Camera-type eye (tissue), 1 donor: Measurements from ENCODE around the gene ATAD3A. TPM values are rescaled to one million over a fixed set of nuclear protein-coding genes. Genes with fewer than 3 reads are reported as not detected.

Experiments
- total RNA-seq: library from RNA; depleted of rRNA; stranded (reverse); fragments of >200 nt; gene quantifications from one replicate; pipeline ENCODE4 v1.2.3, GENCODE V29; 2014

The ATAD3A gene
- total RNA-seq: 12.8 TPM

DNA sequence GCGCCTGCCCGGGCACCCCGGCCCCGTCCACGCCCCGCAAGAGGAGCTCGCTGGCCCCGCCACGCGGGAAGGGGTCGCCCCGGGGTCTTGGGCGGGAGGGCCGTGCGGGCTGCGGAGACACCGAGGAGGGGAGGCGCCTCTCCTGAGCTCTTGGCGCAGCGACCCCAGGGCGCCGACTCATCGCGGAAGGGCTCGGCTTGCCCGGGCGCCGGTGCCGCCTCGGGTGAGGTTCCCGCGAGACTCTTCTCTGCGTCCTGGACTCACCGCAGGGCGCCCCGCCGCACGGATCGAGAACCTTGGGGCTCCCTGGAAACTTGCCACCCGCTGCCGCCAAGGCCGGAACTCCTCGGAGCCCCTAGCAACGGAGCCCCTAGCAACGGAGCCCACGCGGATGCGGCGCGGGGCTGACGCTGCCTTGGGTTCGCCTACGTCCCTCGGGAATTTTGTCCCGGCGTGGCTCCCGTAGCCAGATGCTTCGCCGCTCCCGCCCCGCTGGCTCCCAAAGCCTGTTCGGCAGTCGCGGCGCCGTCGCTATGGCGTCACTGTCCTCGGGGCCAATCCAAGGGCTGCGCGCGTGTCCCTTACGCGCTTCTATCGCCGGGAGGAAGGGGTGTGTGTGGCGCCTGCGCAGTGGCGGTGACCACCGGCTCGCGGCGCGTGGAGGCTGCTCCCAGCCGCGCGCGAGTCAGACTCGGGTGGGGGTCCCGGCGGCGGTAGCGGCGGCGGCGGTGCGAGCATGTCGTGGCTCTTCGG lies at the start of gene ATAD3A:
Gene ATAD3A (plus strand): TSS at position 630 of the 753 bp plus-strand sequence. CDS start 107 bp downstream, at position 737.

DNA sequence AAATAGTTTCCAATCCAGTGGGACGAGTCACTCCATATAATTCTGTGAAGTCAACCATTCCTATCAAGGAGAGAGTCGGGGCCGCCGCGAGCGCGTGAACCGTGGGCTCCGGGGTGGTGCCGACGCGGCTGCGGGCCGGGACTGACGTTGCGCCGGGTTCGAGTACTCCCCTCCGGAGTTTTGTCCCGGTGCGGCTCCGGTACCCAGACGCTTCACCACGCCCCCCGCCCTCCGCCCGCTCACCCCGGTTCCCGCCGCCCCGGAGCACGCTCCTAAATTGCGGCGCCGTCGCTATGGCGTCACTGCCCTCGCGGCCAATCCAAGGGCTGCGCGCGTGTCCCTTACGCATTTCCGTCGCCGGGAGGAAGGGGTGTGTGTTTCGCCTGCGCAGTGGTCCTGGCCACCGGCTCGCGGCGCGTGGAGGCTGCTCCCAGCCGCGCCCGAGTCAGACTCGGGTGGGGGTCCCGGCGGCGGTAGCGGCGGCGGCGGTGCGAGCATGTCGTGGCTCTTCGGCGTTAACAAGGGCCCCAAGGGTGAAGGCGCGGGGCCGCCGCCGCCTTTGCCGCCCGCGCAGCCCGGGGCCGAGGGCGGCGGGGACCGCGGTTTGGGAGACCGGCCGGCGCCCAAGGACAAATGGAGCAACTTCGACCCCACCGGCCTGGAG lies 40.4 kb upstream of the ATAD3A start, which contains the start of gene ATAD3B:
Gene ATAD3B (plus strand): TSS at position 377 of the 664 bp plus-strand sequence. CDS start 120 bp downstream, at position 497.

DNA sequence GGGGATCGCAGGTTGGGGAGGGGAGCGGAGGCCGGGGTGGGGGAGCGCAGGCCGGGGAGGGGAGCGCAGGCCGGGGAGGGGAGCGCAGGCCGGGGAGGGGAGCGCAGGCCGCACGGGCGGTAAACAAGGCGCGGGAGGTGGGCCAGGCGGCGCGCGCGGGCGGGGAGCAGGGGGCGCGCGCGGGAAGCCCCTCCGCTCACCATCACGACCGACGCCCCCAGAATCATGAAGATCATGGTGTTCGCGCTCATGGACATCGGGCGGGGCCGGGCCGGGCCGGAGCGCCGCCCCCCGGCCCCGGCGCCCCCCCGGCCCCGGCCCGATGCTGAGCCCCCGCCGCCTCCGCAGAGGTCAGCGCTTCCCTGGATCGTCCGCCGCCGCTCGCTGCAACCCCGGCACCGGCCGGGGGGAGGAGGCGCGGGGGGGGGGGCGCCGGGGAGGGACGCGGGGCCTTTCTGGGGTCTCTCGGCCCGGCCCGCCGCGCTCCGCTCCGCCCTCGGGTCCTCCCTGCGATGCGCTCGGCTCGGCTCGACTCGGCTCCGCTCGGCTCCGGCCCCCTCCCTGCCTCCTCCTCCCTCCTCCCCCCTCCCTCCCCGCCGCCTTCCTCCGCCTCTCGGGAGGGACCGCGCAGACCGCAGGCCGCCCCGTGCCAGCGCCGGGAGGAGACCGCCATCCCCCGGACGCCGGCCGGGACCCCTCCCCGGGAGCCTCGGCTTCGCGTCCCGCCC lies 28.3 kb downstream of the ATAD3A start, which contains the start of gene TMEM240:
Gene TMEM240 (minus strand): TSS at position 535 of the 728 bp plus-strand sequence. CDS start 278 bp downstream, at position 257.

DNA sequence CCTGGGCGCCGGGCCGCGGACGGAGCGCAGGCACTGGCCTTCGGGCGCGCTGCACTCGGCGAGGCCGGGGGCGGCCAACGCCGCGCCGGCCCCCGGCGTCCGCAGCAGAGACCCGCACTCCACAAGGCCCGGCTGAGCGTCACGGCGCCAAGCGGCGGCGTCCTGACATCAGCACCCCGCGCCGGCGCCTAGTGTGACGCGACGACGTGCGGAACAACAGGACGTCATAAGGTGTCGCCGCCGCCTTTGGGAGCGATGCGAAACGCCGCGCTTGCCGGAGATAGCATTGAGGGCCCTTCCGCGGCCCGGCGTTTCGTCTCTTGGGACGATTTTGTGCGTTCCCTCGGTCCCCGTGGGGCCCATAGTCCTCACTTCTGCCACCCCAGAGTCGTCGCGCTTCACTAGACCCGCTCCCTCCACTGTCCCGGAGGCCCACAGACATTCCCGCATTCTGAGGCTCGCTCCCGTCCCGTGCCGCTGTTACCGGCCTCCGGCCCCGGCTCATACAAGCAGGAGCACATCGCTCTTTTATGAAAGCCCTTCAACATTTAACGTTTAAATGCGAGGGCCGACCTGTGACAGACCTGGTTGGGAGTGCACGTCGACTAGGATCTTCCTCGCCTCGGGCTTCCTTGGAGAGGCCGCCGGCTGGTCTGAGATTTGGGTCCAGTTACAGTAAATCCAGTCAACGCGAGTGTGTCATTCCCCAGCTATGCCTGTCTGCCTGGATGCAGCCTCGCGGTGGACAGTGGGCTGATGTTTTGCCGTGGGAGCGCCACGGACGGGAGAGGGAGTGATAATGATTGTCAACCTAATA lies 63.0 kb downstream of the ATAD3A start, which contains the start of gene SSU72:
Gene SSU72 (minus strand): TSS at position 143 of the 817 bp plus-strand sequence. CDS start 306 bp downstream, outside the sequence.

Other genes with a start within 250 kb of the ATAD3A start
- gene UBE2J2, start 238.3 kb upstream of the ATAD3A start, total RNA-seq: 46.0 TPM
- 7.1 TPM for gene SCNN1D, start 231.7 kb upstream of the ATAD3A start, total RNA-seq
- 136 TPM for gene ACAP3, start 204.2 kb upstream of the ATAD3A start, total RNA-seq
- 17.1 TPM for gene PUSL1, start 203.6 kb upstream of the ATAD3A start, total RNA-seq
- 90.8 TPM for gene INTS11, start 187.5 kb upstream of the ATAD3A start, total RNA-seq
- gene CPTP, start 187.4 kb upstream of the ATAD3A start, total RNA-seq: 18.3 TPM
- 0.77 TPM for gene TAS1R3, start 180.9 kb upstream of the ATAD3A start, total RNA-seq
- 57.0 TPM for gene DVL1, start 162.7 kb upstream of the ATAD3A start, total RNA-seq
- 127 TPM for gene MXRA8, start 153.6 kb upstream of the ATAD3A start, total RNA-seq
- 47.2 TPM for gene AURKAIP1, start 137.0 kb upstream of the ATAD3A start, total RNA-seq
- 314 TPM for gene CCNL2, start 112.8 kb upstream of the ATAD3A start, total RNA-seq
- 74.5 TPM for gene MRPL20, start 104.9 kb upstream of the ATAD3A start, total RNA-seq
- gene ANKRD65, start 90.9 kb upstream of the ATAD3A start, total RNA-seq: 8.1 TPM
- 19.8 TPM for gene VWA1, start 76.5 kb upstream of the ATAD3A start, total RNA-seq
- gene ATAD3C, start 62.5 kb upstream of the ATAD3A start, total RNA-seq: 0.05 TPM
- 20.4 TPM for gene ATAD3B, start 40.4 kb upstream of the ATAD3A start, total RNA-seq
- 12.0 TPM for gene TMEM240, start 28.5 kb downstream of the ATAD3A start, total RNA-seq
- 58.5 TPM for gene SSU72, start 62.7 kb downstream of the ATAD3A start, total RNA-seq
- gene FNDC10, start 88.0 kb downstream of the ATAD3A start, total RNA-seq: 1.9 TPM
- gene MIB2, start 103.3 kb downstream of the ATAD3A start, total RNA-seq: 76.8 TPM
- gene MMP23B, start 120.0 kb downstream of the ATAD3A start, total RNA-seq: 40.0 TPM
- 13.7 TPM for gene CDK11B, start 146.8 kb downstream of the ATAD3A start, total RNA-seq
- 81.3 TPM for gene SLC35E2B, start 180.6 kb downstream of the ATAD3A start, total RNA-seq
- gene CDK11A, start 212.2 kb downstream of the ATAD3A start, total RNA-seq: 27.9 TPM